HUES64 (cell line): ENCODE results near the gene ZNF608.

Source experiments
- H3K27ac ChIP-seq: 2 replicates; pipeline ENCODE4 v1.7.0; 2013; ENCODE audit warnings: low read depth, low read length, inconsistent platforms
- H3K27me3 ChIP-seq: 2 replicates; pipeline ENCODE4 v1.6.1; 2013; ENCODE audit warnings: mild to moderate bottlenecking, low read length; ENCODE audit not compliant: insufficient read depth
- H3K36me3 ChIP-seq: 2 replicates; pipeline ENCODE4 v1.6.1; 2013; ENCODE audit warnings: mild to moderate bottlenecking, low read length; ENCODE audit not compliant: insufficient read depth
- H3K4me1 ChIP-seq: 2 replicates; pipeline ENCODE4 v1.6.1; 2013; ENCODE audit warnings: mild to moderate bottlenecking, low read length, moderate library complexity; ENCODE audit not compliant: insufficient read depth
- H3K4me3 ChIP-seq: 2 replicates; pipeline ENCODE4 v1.5.1; 2013; ENCODE audit warnings: mild to moderate bottlenecking, low read length, moderate library complexity
- H3K9ac ChIP-seq: 2 replicates; pipeline ENCODE4 v1.6.1; 2013; ENCODE audit warnings: mild to moderate bottlenecking, low read depth, low read length
- H3K9me3 ChIP-seq: 2 replicates; pipeline ENCODE4 v1.6.1; 2013; ENCODE audit warnings: low read depth, low read length; ENCODE audit not compliant: insufficient read depth
- WGBS: fragments of 150-250, 120-280 bp; methylation state at CpG from one replicate; pipeline ENCODE4 v1.1.7; 2013; ENCODE audit warnings: missing lambda C conversion rate; 5-methylcytosine and 5-hydroxymethylcytosine counted together

The ZNF608 gene

GRCh38 chr5:124735169-124735858, 11.1 kb downstream of the ZNF608 start:
- Histone ChIP-seq H3K27ac (peak overlapping the region; percentile 94; the same call in 1 of the 2 replicates), H3K27me3 (no peaks in the 10 kb centered on the region; the same call in 1 of the 2 replicates), H3K9ac (peak overlapping the region; percentile 18; the same call in 1 of the 2 replicates), H3K4me3 (peak overlapping the region; percentile 26; the same call in 1 of the 2 replicates), H3K4me1 (peaks cover 91% of the 10 kb centered on the region), H3K36me3 (no peaks in the 10 kb centered on the region), H3K9me3 (no peaks in the 10 kb centered on the region)
- WGBS, result 10% methylated on average over 24 of the region's 24 CpGs

DNA sequence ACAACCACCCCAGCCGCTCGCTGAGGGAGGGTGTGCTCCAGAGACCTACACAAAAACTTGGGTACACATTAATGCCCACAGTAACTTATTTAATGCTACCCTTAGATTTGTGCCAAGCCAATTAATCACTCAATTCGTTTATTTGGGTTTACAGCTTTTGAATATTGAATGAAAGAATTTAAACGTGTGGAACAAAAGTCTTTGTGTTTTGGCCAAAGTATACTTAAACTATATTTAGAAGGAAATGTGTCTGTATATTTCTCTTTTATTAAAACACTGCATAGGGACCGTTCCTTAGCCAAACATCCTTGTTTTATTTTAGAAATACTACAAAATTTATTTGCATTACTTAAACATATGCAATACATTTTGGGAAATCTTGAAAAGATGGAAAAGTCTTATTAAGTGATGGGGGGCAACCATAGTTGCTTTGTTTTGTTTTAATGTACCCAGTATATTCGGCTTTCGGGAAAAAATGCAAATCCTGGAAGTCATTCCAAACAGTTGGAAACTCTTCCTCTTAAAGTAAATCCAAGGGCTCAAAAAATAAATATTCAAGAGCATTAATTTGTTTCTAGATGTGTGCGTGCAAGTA, 11.8 kb downstream of the ZNF608 start:
- H3K36me3 ChIP-seq, result no peaks in the 10 kb centered on the region
- H3K27me3 ChIP-seq, result no peaks in the 10 kb centered on the region
- no peak overlapping the region; the same call in 1 of the 2 replicates for H3K4me3 ChIP-seq
- H3K9me3 ChIP-seq, result no peaks in the 10 kb centered on the region
- 67% methylated on average over 5 of the region's 8 CpGs for WGBS
- H3K27ac ChIP-seq, result peak overlapping the region; percentile 62; the same call in 1 of the 2 replicates
- H3K4me1 ChIP-seq, result peaks cover 91% of the 10 kb centered on the region
- H3K9ac ChIP-seq, result peak overlapping the region; percentile 18; the same call in 1 of the 2 replicates

GRCh38 chr5:124733329-124733650, 13.1 kb downstream of the ZNF608 start:
- no peak overlapping the region for H3K4me3 ChIP-seq
- WGBS, result 30% methylated on average over 1 of the region's 1 CpG
- H3K4me1 ChIP-seq, result peaks cover 85% of the 10 kb centered on the region
- no peaks in the 10 kb centered on the region for H3K36me3 ChIP-seq
- no peaks in the 10 kb centered on the region for H3K27me3 ChIP-seq
- H3K27ac ChIP-seq, result peak overlapping the region; percentile 53
- no peaks in the 10 kb centered on the region for H3K9me3 ChIP-seq
- no peak overlapping the region for H3K9ac ChIP-seq

- Histone ChIP-seq H3K36me3 (no peaks in the 10 kb centered on the region), H3K27me3 (no peaks in the 10 kb centered on the region), H3K4me1 (peaks cover 78% of the 10 kb centered on the region), H3K27ac (peak overlapping the region; percentile 53), H3K9me3 (no peaks in the 10 kb centered on the region), H3K4me3 (no peak overlapping the region), H3K9ac (no peak overlapping the region)
- WGBS, result 43% methylated on average over 2 of the region's 3 CpGs
These were observed 13.8 kb downstream of the ZNF608 start for GRCh38 chr5:124732428-124733328.

DNA sequence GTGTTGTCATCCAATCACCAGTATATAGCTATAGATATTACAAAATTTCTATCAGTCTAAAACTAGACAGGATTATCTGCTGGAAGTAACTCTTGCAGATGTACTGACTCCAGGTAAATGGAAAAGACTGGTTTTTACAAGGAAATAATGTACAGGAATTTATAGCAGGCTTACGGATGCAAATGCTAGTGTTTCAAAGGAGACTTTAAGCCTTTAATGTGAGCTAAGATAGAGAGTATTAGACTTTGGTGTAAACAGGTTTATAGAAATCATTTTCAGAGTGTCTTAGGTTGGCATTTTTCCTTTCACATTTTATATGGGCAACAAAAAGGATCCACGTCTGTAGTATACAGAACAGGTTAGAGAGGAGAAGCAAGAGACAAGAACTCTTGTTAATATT, 16.1 kb downstream of the ZNF608 start:
- Histone ChIP-seq H3K27ac (no peak overlapping the region), H3K4me1 (peaks cover 65% of the 10 kb centered on the region), H3K4me3 (no peak overlapping the region), H3K9me3 (no peaks in the 10 kb centered on the region), H3K36me3 (no peaks in the 10 kb centered on the region), H3K9ac (no peak overlapping the region), H3K27me3 (no peaks in the 10 kb centered on the region)
- 83% methylated on average over 2 of the region's 2 CpGs for WGBS

- no peak overlapping the region for H3K9ac ChIP-seq
- WGBS, result 95% methylated on average over 1 of the region's 1 CpG
- no peaks in the 10 kb centered on the region for H3K27me3 ChIP-seq
- H3K36me3 ChIP-seq, result no peaks in the 10 kb centered on the region
- H3K4me1 ChIP-seq, result peaks cover 65% of the 10 kb centered on the region
- no peak overlapping the region for H3K4me3 ChIP-seq
- H3K9me3 ChIP-seq, result no peaks in the 10 kb centered on the region
- H3K27ac ChIP-seq, result no peak overlapping the region
These were observed 16.6 kb downstream of the ZNF608 start for GRCh38 chr5:124729720-124730359.

- H3K27me3 ChIP-seq, result no peaks in the 10 kb centered on the region
- peaks cover 57% of the 10 kb centered on the region for H3K4me1 ChIP-seq
These were observed 17.5 kb downstream of the ZNF608 start for GRCh38 chr5:124728968-124729332.

DNA sequence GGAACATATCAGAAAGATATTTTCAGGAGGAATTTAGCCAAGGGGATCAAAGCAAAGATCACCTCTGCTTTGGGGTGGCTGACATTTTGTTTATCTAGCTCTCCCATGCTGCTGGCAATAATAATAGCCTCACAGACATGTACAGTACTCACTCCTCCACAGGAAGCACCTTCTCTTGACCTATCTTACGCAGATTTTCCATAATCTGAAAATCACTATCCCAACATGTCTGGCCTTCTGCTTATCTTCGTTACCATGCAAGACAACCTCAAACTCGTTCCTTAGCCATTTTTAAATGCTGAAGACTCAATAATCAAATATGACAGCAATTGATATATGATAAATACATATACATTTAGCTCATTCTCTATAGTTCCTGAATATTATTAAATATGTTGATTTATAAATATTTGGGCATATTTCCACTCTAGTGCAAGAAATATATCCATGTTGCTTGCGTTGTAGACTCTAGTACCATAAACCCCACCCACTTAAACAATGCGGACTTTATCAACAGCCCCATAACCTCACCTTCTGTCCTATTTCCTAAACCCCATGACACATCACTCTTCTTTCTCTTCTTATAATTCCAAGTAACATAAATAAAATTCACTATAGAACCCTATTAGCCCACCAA, 18.0 kb downstream of the ZNF608 start:
- no peak overlapping the region for H3K4me3 ChIP-seq
- H3K27me3 ChIP-seq, result no peaks in the 10 kb centered on the region
- H3K27ac ChIP-seq, result no peak overlapping the region
- no peaks in the 10 kb centered on the region for H3K36me3 ChIP-seq
- H3K9ac ChIP-seq, result no peak overlapping the region
- 96% methylated on average over 5 of the region's 5 CpGs for WGBS
- H3K4me1 ChIP-seq, result peaks cover 52% of the 10 kb centered on the region
- H3K9me3 ChIP-seq, result no peaks in the 10 kb centered on the region

More at GRCh38 chr5:124728968-124729332, 17.5 kb downstream of the ZNF608 start:
- Histone ChIP-seq H3K9ac (no peak overlapping the region), H3K4me3 (no peak overlapping the region), H3K27ac (no peak overlapping the region), H3K9me3 (no peaks in the 10 kb centered on the region), H3K36me3 (no peaks in the 10 kb centered on the region)
- WGBS, result 88% methylated on average over 5 of the region's 5 CpGs

DNA sequence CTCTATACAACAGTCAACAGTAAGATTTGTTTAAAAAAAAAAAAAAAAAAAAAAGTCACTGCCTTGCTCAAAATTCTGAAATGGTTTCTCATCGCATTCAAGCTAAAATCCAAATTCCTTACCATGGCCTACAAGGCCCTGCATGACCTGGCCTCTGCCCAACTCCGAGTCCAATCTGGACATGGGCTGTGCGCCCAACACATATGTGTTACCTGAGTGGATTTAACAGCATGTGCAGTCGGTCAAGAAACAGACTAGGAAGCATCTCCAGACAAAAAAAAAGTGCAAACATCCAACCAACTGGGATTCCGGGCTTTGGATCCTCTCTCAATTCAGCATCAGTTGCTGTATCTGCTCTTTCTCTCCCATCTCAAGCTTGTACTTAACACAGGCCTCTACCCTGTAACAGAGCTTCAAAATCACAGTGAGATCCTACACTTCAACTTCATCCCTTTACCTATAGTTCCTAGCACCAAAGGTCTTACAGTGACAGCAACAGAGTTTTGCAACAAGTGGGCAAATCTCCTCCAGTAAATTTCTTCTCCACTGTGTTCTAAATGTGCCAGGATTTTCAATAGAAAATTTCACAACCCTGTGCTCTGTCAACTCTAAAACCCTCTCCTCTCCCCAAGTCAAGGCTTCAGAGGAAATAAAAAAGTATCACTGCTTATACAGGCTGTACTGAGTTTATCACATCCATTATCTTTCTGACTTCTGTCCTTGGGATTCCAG, 19.6 kb downstream of the ZNF608 start:
- Histone ChIP-seq H3K4me1 (peaks cover 45% of the 10 kb centered on the region), H3K27me3 (no peaks in the 10 kb centered on the region), H3K9me3 (no peaks in the 10 kb centered on the region), H3K4me3 (no peak overlapping the region), H3K27ac (no peak overlapping the region), H3K36me3 (no peaks in the 10 kb centered on the region), H3K9ac (no peak overlapping the region)
- WGBS, result 95% methylated on average over 5 of the region's 5 CpGs

GRCh38 chr5:124725622-124726258, 20.7 kb downstream of the ZNF608 start:
- H3K9me3 ChIP-seq, result no peaks in the 10 kb centered on the region
- no peak overlapping the region for H3K9ac ChIP-seq
- no peak overlapping the region for H3K27ac ChIP-seq
- no peaks in the 10 kb centered on the region for H3K27me3 ChIP-seq
- H3K4me3 ChIP-seq, result no peak overlapping the region
- H3K4me1 ChIP-seq, result peaks cover 49% of the 10 kb centered on the region
- no peaks in the 10 kb centered on the region for H3K36me3 ChIP-seq
- WGBS, result 93% methylated on average over 4 of the region's 4 CpGs
